GM21515 (cell line): ENCODE measurements around the gene ZNF436.
"Not testable (repeated sequence)": the region's sequence is repeated elsewhere in the genome, so short reads cannot be mapped to it uniquely, and the experiment has no call there.

Experiments used
- ATAC-seq: cut with Tn5 transposase; IDR thresholded peaks from one replicate; pipeline ENCODE4 v1.9.1; 2021; ENCODE audit not compliant: unreplicated experiment

Gene ZNF436

DNA sequence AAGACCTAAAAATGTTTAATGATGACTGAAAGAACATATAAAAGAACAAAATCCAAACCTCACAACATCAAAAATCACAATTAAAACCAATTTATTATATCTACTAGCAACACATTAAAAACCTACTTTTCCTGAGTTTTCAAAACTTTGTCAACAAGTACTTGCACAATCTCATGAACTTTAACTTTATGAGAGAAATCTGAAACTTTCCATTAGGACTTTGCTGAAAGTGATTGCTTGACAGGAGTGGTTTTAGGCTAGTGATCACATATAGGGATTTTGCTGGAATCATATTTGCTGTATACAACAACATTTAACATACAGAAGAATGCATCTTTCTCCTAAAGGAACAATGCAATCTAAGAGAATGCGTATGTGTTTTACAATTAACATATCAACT lies 38.8 kb downstream of the ZNF436 start:
- ATAC-seq: no peak

DNA sequence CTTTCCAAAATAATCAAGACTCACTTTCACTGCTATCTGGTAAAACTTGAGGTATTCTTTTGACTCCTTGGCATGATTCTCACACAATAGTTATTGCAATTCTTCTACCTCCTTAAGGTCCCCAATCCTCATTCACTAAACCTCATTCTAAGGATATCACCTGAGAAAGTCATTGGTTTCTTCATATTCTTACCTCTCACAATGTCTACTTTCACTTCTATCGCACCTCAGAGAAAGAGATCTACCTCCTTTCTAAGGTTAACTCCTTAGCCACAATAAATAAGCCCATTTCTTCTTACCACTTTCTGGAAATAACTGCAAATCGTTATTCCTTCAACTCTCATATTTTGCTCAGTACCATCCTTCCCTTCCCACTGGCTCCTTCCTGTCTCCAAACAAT lies 44.2 kb downstream of the ZNF436 start:
- ATAC-seq: no peak

DNA sequence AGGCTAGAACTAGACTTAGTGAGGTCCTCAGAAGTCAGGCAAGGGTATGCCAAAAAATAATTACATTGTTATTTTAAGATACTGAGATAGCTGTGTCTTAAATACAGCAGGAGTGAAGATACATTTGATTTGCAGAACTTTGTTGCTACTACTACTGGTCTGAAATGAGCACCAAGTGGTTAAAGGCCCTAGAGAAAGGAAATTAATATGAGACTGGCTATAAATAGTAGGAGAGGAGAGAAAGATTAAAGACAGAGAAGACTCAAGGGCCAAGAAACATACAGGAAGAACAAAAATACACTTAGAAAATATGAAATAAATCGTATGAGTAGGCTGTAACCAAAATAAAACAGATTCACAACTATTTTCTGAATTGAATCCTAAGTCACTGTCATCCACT lies 46.9 kb downstream of the ZNF436 start:
- ATAC-seq: no peak

DNA sequence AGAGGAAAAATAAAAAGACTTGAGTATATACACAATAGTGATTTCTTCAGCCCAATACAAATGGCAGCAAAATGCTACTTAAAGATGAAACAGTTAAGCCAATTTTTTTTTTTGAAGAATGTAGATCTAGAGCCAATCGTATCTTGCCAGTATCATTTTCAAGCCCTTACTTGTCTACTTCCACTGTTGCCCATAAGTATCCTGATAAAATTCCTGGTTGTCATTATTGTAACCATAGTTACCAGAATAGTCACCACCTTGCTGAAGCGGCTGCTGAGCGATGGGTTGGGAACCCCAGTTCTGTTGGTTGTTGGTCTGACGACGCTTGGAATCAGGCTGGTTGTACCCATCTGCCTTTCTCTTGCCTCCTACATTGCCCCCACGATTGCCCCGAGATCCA lies 59.4 kb downstream of the ZNF436 start:
- ATAC-seq: not testable (repeated sequence)
